ENCODE data around the gene ZNF462.

- TF ChIP-seq IRF1 (CRISPR knock-in tag; IDR thresholded peaks at IDR 0.05) (no peak), GABPB1 (CRISPR knock-in tag; IDR thresholded peaks at IDR 0.05) (no peak), IRF2 (CRISPR knock-in tag; IDR thresholded peaks at IDR 0.05; ENCODE audit: borderline replicate concordance, low read depth) (no peak), ATF2 (CRISPR knock-in tag; IDR thresholded peaks at IDR 0.05; ENCODE audit: borderline replicate concordance, low read depth) (no peak), ESRRA (CRISPR knock-in tag; IDR thresholded peaks at IDR 0.05; ENCODE audit: borderline replicate concordance) (no peak), CTCF (IDR thresholded peaks at IDR 0.05) (no peak), HMGXB4 (CRISPR knock-in tag; IDR thresholded peaks at IDR 0.05) (no peak), ZNF671 (CRISPR knock-in tag; IDR thresholded peaks at IDR 0.05) (no peak), ATF1 (CRISPR knock-in tag; IDR thresholded peaks at IDR 0.05) (no peak), FOXP4 (CRISPR knock-in tag; IDR thresholded peaks at IDR 0.05) (no peak), SP1 (CRISPR knock-in tag; conservative IDR thresholded peaks at IDR 0.05) (no peak), MAX (CRISPR knock-in tag; IDR thresholded peaks at IDR 0.05) (no peak), HMGA2 (CRISPR knock-in tag; IDR thresholded peaks at IDR 0.05) (no peak)
Observed at GRCh38 chr9:106897751-106898150, 34.8 kb downstream of the ZNF462 start.
